ENCODE data around the gene HTR3E. TPM values are rescaled to one million over a fixed set of nuclear protein-coding genes. Genes with fewer than 3 reads are reported as not detected.

The HTR3E gene
- total and polyA plus RNA-seq, 2 of the 13 experiments (the other 11 are each of a cell fraction or from before 2014, with no cell fraction given): not detected

DNA sequence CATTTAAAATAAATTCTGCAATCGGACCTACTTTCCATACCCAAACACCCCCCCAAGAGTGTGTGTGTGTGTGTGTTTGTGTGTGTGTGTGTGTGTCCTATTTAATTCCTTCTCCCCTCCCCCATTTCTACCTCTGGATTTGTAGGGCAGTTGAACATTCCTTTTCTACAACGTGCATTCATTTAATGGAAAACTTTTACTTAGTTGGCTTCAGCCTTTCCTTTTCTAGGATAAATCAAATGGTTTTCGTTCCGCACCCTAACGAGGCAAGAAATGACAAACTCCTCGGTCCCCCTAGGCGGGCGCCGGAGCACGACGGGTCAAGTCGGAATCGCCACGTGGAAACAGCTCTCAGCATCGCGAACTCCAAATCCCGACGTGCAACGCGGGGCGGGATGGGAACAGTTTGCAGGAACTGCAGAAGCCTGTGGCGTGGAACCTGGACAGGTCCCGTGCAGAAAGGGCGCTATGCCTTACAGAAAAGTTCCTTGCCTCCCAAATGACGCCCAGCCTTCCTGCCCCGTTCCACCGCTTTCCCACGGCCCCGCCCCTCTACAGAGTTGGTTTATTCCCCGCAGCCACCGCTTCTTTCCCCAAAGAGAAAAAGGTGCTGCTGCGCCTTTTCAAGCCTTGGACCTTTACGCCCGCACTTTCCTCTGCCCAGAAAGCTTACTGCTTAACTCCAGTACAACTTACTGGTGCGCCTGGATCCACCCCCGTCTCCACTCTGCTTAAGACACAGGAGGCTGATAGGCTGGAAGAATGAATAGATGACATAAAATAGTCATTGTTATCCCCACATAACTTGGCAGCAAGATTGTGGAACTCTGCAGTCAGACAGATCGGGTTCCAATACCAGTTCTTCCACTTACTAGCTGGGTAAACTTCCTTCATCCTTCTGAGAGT is 37.2 kb downstream of the HTR3E start (continued):
- peak; percentile 80 for TF ChIP-seq IKZF5 (CRISPR knock-in tag; IDR thresholded peaks at IDR 0.05)
- TF ChIP-seq TFDP1 (CRISPR knock-in tag; IDR thresholded peaks at IDR 0.05; ENCODE audit: borderline replicate concordance): peak; percentile 96
- TF ChIP-seq TEAD3 (CRISPR knock-in tag; optimal IDR thresholded peaks at IDR 0.05; ENCODE audit: borderline replicate concordance): peak; percentile 25
- peak; percentile 69; the same call in 1 of the 2 replicates for TF ChIP-seq KAT7 (CRISPR knock-in tag; IDR thresholded peaks at IDR 0.05; ENCODE audit: borderline replicate concordance)
- peak; percentile 65 for TF ChIP-seq ARNT2 (CRISPR knock-in tag; IDR thresholded peaks at IDR 0.05; ENCODE audit: low read depth)
- TF ChIP-seq, protein P1, sequence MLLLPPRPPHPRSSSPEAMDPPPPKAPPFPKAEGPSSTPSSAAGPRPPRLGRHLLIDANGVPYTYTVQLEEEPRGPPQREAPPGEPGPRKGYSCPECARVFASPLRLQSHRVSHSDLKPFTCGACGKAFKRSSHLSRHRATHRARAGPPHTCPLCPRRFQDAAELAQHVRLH (CRISPR knock-in tag; IDR thresholded peaks at IDR 0.05; ENCODE audit: borderline replicate concordance, low read depth): peak; percentile 51; the same call in 1 of the 2 replicates
- TF ChIP-seq ZNF609 (CRISPR knock-in tag; IDR thresholded peaks at IDR 0.05; ENCODE audit: borderline replicate concordance): peak; percentile 28; the same call in 1 of the 2 replicates
- TF ChIP-seq KMT2A (CRISPR knock-in tag; IDR thresholded peaks at IDR 0.05): peak; percentile 58; the same call in 1 of the 2 replicates
- TF ChIP-seq ZNF639 (CRISPR knock-in tag; conservative IDR thresholded peaks at IDR 0.05): no peak
- TF ChIP-seq RXRB (CRISPR knock-in tag; IDR thresholded peaks at IDR 0.05; ENCODE audit: borderline replicate concordance): no peak
- TF ChIP-seq, protein P2, sequence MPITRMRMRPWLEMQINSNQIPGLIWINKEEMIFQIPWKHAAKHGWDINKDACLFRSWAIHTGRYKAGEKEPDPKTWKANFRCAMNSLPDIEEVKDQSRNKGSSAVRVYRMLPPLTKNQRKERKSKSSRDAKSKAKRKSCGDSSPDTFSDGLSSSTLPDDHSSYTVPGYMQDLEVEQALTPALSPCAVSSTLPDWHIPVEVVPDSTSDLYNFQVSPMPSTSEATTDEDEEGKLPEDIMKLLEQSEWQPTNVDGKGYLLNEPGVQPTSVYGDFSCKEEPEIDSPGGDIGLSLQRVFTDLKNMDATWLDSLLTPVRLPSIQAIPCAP (CRISPR knock-in tag; IDR thresholded peaks at IDR 0.05; ENCODE audit: low read depth): 0 out of 2 replicates have a peak, but pooled peaks have one; percentile 32
- TF ChIP-seq ZNF556 (CRISPR knock-in tag; IDR thresholded peaks at IDR 0.05; ENCODE audit: borderline replicate concordance): 0 out of 2 replicates have a peak, but pooled peaks have one; percentile 44
- TF ChIP-seq TOPORS (CRISPR knock-in tag; IDR thresholded peaks at IDR 0.05): 0 out of 2 replicates have a peak, but pooled peaks have one; percentile 62
- peak; percentile 87; the same call in 1 of the 2 replicates for TF ChIP-seq SRY (CRISPR knock-in tag; IDR thresholded peaks at IDR 0.05)
- TF ChIP-seq ELF1 (CRISPR knock-in tag; IDR thresholded peaks at IDR 0.05): peak; percentile 87
- TF ChIP-seq ZSCAN21 (CRISPR knock-in tag; IDR thresholded peaks at IDR 0.05; ENCODE audit: borderline replicate concordance): 0 out of 2 replicates have a peak, but pooled peaks have one; percentile 63

Measured in HepG2 (cell line).